HG02571 (cell line): ENCODE results near the gene ACTR3C.
"Not testable (repeated sequence)": the region's sequence is repeated elsewhere in the genome, so short reads cannot be mapped to it uniquely, and the experiment has no call there.

Source experiments
- ATAC-seq: cut with Tn5 transposase; IDR thresholded peaks from one replicate; pipeline ENCODE4 v1.9.1; 2021; ENCODE audit warnings: mild to moderate bottlenecking, moderate library complexity; ENCODE audit not compliant: unreplicated experiment

The ACTR3C gene

DNA sequence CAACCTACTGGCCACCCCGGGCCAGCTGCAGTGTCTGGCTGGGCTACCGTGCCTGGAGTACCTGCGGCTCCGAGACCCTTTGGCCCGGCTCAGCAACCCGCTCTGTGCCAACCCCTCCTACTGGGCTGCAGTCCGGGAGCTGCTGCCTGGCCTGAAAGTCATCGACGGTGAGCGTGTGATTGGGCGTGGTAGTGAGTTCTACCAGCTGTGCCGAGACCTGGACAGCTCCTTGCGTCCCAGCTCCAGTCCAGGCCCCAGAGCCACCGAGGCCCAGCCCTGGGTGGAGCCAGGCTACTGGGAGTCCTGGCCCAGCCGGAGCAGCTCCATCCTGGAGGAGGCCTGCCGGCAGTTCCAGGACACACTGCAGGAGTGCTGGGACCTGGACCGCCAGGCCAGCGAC is 13.8 kb upstream of the ACTR3C start:
- ATAC-seq, result no peak

DNA sequence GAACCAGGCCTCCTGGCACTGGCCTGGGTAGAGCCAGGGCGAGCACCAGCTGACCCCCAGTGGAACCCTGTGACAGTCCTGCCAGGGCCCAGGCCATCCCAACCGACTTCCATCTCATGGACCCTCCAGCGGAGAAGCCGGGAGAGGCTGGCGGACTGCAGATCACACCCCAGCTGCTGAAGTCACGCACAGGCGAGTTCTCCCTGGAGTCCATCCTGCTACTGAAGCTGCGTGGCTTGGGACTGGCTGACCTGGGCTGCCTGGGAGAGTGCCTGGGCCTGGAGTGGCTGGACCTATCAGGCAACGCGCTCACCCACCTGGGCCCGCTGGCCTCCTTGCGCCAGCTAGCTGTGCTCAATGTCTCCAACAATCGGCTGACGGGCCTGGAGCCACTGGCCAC is 13.4 kb upstream of the ACTR3C start:
- ATAC-seq, result no peak

DNA sequence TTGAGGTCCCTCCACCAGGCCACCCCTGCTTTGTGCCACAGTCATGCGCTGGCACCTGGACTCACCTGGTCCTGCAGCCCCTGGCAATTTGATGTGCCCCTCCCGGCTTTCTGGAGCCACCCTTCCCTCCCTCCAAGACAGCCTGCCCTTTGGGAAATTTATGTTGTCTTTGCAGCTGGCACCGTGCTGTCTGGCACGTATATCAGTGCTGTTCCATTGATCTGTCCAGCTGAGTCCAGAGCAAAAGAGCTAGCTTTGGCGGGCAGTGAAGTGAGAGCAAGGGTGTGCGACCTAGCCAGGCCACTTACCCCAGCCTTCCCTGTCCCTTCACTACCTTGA is 12.4 kb upstream of the ACTR3C start:
- no peak for ATAC-seq

DNA sequence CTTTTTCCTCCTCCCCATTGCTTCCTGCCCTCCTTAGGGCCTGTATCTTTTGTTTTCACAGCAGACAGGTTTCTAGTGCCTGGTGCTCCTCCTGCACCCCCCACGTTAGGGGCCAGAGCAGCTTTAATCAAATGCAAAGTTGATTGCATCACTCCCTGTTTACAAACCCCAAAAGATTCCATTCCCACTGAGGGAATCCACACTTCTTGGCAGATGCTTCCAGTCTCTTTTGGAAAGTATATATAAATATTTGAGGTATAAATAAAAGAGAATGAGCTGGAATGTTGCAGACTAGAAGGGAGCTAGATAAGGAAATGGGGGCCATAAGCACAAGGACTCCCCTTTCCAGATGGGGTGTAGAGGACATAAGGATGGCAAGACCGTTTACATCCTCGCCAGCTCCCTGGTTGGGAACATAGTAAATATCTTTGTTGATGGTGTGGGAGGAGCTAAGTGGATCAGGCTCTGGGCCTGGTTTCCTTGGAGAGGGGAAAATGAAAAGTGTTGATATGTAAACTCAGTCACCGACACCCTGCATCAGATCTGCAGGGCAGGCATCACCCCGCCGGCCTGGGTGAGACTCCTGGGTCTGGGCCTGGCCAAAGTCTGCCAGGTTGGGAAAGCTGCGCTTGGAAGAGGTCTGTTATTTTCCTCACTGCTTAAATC is 11.9 kb upstream of the ACTR3C start:
- no peak for ATAC-seq

DNA sequence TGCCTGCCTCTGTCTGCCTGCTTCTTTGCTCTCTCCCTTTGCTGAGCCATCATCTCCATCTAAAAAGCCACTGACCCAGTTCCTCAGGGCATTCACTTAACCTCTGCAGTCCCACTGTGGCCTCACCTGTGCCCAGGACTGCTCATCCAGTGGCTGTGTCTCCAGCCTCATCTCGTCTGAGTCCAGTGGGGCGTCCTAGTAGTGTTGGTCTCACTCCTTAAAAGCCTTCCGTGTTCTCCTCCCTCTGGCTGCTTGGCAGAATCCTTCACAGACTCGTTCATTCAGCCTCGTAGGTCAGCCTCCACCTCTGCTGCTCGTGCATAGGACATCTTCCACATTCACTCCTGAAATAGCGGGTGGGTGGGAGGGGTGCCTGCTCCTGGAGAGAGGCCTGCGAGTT is 10.8 kb upstream of the ACTR3C start:
- ATAC-seq, result no peak

DNA sequence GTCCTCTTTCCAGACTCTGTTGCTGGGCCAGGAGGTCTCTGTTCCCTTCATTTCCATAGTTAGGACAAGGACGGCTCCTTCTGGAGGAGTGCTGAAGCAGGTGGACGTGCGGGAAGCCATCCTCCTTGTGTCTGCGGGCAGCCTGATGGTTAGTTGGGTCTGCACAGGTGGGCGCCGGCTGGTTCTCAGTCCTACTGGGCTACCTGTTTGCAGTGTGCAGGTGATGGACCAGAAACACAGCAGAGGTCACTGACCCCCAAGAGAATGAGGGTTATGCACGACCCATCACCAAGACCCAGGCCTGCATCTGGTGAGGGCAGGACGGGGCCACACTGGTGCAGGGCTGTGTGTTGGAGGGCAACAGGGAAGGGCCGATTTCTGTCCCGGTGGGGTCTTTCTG is 10.3 kb upstream of the ACTR3C start:
- no peak for ATAC-seq

DNA sequence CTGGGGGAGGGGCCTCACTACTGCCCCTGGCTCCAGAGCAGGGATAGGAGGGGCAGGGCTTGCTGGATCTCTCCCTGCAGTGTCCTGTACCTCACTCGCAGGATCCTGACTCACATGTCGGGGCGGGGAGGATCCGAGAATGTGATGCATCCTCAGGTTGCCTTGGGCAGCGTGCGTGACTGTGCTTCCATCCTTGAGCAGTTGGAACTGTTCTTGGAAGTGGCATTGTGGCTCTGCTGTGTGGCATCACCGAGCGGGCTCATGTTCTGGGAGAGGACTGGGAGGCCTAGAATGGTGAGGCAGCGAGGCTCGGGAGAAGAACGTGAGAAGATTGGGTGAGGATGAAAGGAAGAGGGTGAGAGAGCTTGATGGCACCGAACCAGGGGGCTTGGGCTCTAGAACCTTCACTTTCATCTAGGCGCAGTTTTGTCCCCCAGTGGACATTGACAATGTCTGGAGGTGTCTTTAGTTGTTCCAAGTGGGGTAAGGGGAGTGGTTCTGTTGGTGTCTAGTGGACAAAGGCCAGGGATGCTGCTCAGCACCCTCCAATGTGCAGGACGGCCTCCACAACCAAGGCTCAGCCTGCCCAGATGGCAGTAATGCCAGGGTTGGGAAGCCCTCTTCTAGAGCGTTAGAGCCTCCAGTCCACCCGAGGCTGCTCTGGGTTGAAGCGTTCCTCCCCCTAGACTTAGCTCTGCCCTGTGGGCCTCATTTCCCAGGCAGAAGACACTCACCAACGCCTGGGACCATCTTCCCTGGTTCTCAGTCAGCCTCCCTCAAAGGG is 9.7 kb upstream of the ACTR3C start:
- ATAC-seq, result no peak

DNA sequence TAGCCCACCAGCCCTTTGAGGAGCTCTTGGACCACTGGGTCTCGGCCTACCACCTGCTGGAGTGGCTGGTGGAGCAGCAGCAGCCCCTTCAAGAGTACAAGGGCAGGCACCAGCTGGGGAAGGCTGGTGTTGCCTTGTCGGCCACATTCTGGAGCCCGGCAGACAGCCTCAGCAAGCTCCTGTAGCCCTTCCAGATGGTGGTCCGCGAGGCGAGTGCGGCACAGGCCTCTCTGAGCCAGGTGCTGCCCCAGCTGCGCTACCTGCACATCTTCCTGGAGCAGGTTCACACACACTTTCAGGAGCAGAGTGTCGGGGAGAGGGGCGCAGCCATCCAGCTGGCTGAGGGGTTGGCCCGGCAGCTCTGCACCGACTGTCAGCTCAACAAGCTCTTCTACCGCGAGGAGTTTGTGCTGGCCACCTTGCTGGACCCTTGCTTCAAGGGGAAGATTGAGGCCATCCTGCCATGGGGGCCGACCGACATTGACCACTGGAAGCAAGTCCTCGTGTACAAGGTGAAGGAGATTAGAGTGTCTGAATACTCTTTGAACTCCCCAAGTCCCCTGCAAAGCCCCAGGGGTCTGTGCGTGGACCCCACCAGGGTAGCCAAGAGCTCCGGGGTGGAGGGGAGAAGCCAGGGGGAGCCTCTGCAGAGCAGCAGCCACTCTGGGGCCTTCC is 7.0 kb upstream of the ACTR3C start:
- no peak for ATAC-seq

DNA sequence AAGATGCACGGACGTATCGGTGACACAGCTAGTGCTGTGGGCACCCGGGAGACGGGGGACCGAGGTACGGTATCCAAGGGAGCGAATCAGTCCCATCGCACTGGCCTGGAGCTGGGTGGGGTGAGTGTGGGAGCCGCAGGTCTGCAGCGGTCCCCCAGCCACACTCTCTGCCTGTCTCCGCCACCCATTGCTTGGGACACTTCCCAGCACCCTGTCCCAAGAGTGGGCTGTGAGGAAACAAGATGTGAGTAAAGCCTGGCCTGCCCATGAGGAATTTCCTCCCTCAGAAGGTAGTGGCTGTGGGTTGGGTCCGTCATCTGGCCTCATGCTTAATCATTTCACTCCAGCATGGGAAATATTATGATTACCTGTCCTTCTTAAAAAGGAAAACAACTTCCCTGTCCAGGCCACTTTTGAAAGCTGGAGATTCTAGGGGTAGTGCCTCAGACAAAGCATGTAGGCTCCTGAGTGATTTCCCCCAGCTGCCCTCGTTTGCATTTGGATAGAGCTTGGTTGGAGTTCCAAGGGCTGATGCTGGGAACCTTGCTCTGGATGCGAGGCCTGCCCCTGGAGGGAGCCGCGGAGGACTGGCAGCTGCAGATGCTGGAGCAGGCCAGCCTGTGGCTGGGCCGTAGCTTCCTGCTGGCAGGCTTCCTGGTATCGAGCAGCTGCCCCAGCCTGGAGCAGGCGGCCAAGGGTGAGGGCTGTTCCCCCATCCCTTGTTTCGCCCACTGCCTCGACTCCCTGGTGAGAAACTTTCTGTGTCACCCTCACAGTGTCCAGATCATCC is 6.2 kb upstream of the ACTR3C start:
- ATAC-seq, result no peak

DNA sequence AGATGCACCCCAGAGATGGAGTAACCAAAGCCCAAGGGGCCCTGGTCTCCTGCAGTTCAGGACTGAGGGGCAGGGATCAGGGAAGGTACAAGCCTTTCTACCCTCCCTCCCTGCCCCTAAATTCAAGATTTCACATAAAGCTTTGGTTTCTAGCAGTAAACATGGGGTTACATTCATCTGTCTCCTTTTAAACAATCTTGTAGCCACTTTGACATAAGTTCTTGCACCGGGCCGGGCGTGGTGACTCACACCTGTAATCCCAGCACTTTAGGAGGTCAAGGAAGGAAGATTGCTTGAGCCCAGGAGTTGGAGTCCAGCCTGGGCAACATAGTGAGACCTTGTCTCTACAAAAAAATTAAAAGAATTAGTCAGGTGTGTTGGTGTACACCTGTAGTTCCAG is 4.0 kb upstream of the ACTR3C start:
- ATAC-seq, result no peak

DNA sequence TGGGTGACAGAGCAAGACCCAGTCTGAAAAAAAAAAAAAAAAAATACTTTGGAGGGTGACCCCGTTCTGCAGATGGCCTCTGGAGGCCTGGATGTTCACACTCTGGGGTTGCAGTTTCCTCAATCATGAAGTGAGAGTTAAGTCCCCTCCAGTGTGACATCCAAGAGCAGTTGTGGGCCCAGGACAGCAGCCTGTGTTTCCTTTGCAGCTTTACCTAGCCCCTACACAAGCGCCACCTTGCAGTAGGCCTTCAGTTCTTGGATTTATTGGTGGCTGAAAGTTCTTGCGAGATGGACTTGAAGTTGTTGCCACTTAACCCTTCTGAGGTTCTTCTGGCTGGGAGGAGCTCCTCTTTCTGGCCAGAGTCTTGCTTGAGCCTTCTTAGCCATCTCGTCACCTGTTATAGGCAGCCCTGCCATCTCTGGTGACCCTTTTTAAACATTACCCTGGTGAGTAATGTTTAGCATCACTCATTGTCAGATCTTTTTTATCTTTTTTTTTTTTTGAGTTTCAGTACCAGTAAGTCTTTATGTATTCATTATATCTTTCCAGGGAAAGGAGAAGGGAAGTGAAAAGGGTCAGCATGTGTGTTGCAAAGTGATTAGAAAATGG is 3.4 kb upstream of the ACTR3C start:
- ATAC-seq, result no peak

DNA sequence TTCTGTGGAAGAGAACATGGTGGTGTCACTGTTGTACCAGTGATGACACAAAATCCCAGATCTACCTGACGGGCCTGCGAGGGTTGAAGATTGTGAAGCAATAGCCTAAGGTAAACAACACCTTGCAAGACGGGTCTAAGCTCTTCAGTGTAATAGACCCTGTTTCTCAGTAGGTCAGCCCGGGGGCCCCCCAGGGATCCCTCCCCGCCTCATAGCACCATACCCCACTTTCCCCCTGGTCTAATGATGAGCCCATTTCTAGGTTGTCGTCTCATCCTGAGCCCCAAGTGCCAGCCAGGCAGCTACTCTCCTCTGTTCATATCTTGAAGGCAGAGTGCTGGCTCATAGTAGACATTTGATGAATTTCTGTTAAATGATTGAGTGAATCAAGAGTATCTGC is 2.6 kb upstream of the ACTR3C start:
- ATAC-seq, result no peak

DNA sequence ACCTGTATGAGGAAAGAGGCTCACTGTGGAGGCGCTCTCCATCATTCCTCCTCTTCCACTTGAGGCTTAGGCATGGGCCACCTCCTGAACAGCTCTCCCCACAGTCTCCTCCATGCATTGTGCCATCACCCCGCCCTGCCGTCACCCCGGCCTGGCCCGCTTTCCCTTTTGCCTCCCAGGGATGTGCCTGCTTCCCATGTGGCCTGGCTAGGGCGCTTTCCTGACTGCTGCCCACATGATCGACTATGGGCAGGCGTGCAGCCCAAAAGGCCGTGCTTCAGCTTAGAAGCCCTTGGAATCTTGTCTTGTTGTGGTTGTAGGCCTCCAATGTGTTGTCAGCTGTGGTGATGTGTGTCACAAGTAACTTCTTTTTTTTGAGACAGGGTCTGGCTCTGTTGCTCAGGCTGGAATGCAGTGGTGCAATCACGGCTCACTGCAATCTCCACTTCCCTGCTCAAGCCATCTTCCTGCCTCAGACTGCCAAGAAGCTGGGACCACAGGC is 1.8 kb upstream of the ACTR3C start:
- ATAC-seq, result no peak

DNA sequence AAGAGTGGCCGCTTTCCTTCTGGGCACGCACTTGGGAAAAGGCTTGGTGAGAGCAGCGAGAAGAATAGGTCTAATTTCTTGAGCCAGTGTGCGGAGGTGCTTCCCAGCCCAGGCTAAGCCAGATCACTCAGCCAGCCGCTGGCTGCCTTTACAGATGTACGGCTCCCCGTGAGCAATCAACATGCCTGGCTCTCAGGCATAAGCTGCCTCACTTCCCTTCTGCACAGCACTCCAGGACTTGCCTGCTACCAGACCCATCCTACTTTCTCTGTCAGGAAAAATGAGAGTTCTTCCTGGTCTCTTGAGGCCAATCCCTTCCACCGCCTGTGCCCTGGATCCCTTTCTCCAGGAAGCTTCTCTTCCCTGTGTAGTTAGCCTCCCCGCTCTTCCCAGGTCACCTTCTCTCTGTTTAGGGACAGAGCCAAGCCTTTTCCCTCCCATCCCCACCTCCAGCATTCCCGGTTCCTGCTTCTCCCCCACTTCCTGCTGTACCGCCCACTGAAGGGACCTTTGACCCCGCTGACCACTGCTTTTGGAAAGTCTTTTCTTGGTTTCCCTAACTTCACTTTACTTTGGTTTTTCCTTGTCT is 1.1 kb upstream of the ACTR3C start:
- no peak for ATAC-seq

DNA sequence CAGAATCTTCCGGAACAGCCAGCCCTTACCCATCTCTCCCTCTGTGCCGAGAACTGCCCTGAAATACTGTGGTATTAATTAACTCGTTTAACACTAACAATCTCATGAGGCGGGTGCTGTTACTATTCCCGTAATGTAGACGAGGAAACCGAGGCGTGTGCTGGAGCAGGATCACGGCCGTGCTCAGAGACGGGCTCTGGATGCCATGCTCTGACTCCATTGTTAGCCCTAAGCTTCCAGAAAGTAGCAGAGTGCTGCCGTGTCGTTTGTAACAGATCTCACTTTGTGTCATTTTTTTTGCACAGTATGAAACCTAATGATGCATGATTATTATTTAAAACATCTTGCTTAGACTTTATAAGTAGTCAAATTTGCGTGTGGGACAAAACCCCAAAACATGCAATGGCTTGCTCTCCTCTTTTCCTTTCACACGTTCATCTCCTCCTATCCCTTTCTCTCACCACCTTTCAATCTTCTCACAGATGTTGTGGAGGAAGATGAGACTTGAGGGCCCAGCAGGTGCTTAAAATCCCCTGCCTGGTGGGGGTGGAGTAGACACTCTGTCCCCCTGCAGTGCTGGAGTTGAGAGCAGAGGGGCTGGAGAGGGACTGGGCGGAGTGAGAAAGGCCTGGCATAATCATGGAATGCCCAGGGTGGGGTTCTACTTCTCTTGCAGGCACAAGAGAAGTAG is 482 bp upstream of the ACTR3C start:
- peak; percentile 20 for ATAC-seq

DNA sequence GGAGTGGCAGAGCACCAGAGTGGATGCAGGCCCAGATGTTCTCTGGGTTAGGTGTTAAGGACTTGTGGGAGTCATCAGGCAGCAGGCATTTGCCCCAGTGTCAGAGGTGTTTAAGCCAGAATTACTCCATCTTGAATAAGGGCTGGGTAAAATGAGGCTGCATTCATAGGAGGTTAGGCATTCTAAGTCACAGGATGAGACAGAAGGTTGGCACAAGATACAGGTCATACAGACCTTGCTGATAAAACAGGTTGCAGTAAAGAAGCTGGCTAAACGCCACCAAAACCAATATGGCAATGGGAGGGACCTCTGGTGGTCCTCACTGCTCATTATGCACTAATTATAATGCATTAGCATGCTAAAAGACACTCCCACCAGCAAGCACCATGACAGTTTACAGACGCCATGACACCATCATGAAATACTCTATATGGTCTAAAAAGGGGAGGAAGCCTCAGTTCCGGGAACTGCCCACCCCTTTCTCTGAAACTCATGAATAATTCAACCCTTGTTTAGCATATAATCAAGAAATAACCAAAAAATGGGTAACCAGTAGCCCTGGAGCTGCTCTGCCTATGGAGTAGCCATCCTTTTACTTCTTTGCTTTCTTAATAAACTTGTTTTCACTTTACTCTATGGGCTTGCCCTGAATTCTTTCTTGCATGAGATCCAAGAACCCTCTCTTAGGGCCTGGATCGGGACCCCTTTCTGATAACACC is 1.1 kb downstream of the ACTR3C start:
- peak; percentile 26 for ATAC-seq

DNA sequence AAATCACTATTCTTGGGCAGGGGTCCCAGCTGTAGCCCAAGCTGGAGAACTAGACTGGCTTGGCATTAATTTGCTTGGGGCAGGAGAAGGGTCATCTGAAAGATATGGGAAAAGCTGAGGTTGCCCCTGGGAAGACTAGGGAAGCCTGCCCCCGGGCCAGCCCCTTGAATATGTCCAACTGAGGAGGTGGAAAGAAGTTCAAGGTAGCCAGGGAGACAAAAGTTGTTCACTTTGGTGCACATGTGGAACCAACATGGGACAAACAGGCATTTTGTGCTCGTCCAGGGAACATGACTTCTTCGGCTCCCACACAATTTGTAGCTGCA is 1.6 kb downstream of the ACTR3C start:
- no peak for ATAC-seq

DNA sequence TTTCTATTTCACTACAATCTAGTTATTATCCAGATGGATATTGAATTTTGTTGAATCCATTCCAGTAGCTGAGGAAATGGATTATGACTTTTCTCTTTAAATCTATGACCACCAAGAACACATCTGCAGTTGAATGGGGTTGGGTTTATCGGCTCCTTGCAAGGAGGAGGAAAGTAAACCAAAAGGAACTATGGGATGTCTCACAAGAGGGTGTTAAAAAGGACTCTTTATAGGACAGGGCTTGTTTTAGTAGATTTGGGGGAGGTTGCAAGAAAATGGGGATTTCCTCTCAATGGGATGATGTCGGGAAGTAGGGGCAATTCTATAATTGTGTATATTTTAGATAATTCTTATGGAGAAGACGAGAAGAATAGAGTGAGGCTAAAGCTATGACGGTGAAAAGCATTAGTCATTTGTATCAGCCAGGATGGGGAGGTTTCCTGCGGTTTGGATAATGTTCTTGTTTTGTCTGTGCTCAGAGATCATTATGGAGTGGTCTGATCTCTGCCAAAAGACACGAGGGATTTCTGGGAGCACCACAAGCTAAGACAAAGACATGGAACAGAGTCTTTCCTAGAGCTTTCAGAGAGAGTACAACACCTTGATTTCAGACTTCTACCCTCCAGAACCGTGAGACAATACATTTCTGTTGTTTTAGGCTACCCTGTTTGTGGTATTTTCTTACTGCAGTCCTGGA is 5.4 kb downstream of the ACTR3C start:
- no peak for ATAC-seq

DNA sequence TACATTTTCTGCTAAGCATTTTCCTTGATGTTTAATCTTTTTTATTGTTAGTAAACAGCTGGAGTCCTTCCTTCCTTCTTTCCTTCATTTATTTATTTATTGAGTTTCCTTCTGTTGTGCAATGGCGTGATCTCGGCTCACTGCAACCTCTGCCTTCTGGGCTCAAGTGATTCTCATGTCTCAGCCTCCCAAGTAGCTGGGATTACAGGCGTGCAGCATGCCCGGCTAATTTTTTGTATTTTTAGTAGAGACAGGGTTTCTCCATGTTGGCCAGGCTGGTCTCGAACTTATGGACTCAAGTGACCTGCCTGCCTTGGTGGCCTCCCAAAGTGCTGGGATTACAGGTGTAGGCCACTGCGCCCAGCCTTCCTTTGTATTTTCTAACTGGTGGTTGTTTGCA is 6.4 kb downstream of the ACTR3C start:
- ATAC-seq, result not testable (repeated sequence)
